Colon (tissue), 2 donors: ENCODE data around the gene MYO9A.

Experiments
- FAIRE-seq: peaks from 2 replicates; lab custom pipeline; 2012; peaks lifted over from hg19 to GRCh38; lab: Jason Lieb, UNC
- donor health status: control.
- donor health status: control.

MYO9A gene

GRCh38 chr15:71951134-71951533, 166.8 kb downstream of the MYO9A start:
- FAIRE-seq: no peak

- no peak for FAIRE-seq
These were observed 172.9 kb downstream of the MYO9A start for GRCh38 chr15:71945012-71945411.

GRCh38 chr15:71943806-71944205, 174.1 kb downstream of the MYO9A start:
- no peak for FAIRE-seq

- no peak for FAIRE-seq
These were observed 177.9 kb downstream of the MYO9A start for GRCh38 chr15:71939981-71940588.

- FAIRE-seq: no peak
These were observed 180.2 kb downstream of the MYO9A start for GRCh38 chr15:71937650-71938311.

- no peak for FAIRE-seq
These were observed 183.5 kb downstream of the MYO9A start for GRCh38 chr15:71934446-71934845.

GRCh38 chr15:71932689-71933088, 185.3 kb downstream of the MYO9A start:
- no peak for FAIRE-seq

GRCh38 chr15:71931261-71931660, 186.7 kb downstream of the MYO9A start:
- no peak for FAIRE-seq

GRCh38 chr15:71925145-71925544, 192.8 kb downstream of the MYO9A start:
- FAIRE-seq: peak; percentile 80

- no peak for FAIRE-seq
These were observed 196.8 kb downstream of the MYO9A start for GRCh38 chr15:71921191-71921590.

- no peak for FAIRE-seq
These were observed 197.4 kb downstream of the MYO9A start for GRCh38 chr15:71920573-71920972.

- FAIRE-seq: no peak
These were observed 201.1 kb downstream of the MYO9A start for GRCh38 chr15:71916834-71917233.

GRCh38 chr15:71914092-71914491, 203.9 kb downstream of the MYO9A start:
- no peak for FAIRE-seq

- no peak for FAIRE-seq
These were observed 218.3 kb downstream of the MYO9A start for GRCh38 chr15:71899674-71900073.

GRCh38 chr15:71893691-71894090, 224.3 kb downstream of the MYO9A start:
- no peak for FAIRE-seq

GRCh38 chr15:71892335-71892734, 225.6 kb downstream of the MYO9A start:
- no peak for FAIRE-seq

- no peak for FAIRE-seq
These were observed 226.9 kb downstream of the MYO9A start for GRCh38 chr15:71891026-71891425.

GRCh38 chr15:71889947-71890346, 228.0 kb downstream of the MYO9A start:
- no peak for FAIRE-seq

GRCh38 chr15:71889385-71889784, 228.6 kb downstream of the MYO9A start:
- FAIRE-seq: no peak

GRCh38 chr15:71888797-71889196, 229.2 kb downstream of the MYO9A start:
- FAIRE-seq: no peak

- FAIRE-seq: no peak
These were observed 232.6 kb downstream of the MYO9A start for GRCh38 chr15:71885390-71885789.

- no peak for FAIRE-seq
These were observed 234.5 kb downstream of the MYO9A start for GRCh38 chr15:71883447-71883846.

GRCh38 chr15:71880276-71880675, 237.7 kb downstream of the MYO9A start:
- FAIRE-seq: no peak

GRCh38 chr15:71874245-71874644, 243.7 kb downstream of the MYO9A start:
- no peak for FAIRE-seq
